Stimulated activated CD4-positive, alpha-beta T cell treated with anti-CD3 and anti-CD28 coated beads, Interleukin-4, amount 100 ng/mL, for 1 hour (primary cell): ENCODE measurements around the gene AHI1.
"Not testable (repeated sequence)": the region's sequence is repeated elsewhere in the genome, so short reads cannot be mapped to it uniquely, and the experiment has no call there.

Experiments used
- DNase-seq: peaks from one replicate; pipeline ENCODE4 v3.0.0-alpha.2; 2020

AHI1 gene

GRCh38 chr6:135505222-135505621 lies 7.7 kb upstream of the AHI1 start:
- DNase-seq, result no peak

GRCh38 chr6:135504734-135505133 lies 7.2 kb upstream of the AHI1 start:
- no peak for DNase-seq

- DNase-seq, result no peak
Observed at GRCh38 chr6:135503703-135504475, 6.3 kb upstream of the AHI1 start.

GRCh38 chr6:135499441-135500340 lies 2.2 kb upstream of the AHI1 start:
- DNase-seq, result no peak

GRCh38 chr6:135498185-135498841 lies 773 bp upstream of the AHI1 start:
- DNase-seq, result peak; percentile 52

- DNase-seq, result no peak
Observed at GRCh38 chr6:135496800-135497411, 634 bp downstream of the AHI1 start.

- DNase-seq, result no peak
Observed at GRCh38 chr6:135493218-135493961, 4.2 kb downstream of the AHI1 start.

- no peak for DNase-seq
Observed at GRCh38 chr6:135490381-135490780, 7.2 kb downstream of the AHI1 start.

GRCh38 chr6:135488023-135488422 lies 9.5 kb downstream of the AHI1 start:
- DNase-seq, result no peak

GRCh38 chr6:135483903-135484302 lies 13.6 kb downstream of the AHI1 start:
- DNase-seq, result not testable (repeated sequence)

- DNase-seq, result no peak
Observed at GRCh38 chr6:135481783-135482369, 15.7 kb downstream of the AHI1 start.

GRCh38 chr6:135479601-135480000 lies 17.9 kb downstream of the AHI1 start:
- DNase-seq, result no peak

GRCh38 chr6:135478626-135479025 lies 18.9 kb downstream of the AHI1 start:
- no peak for DNase-seq

- no peak for DNase-seq
Observed at GRCh38 chr6:135475292-135475886, 22.2 kb downstream of the AHI1 start.

- no peak for DNase-seq
Observed at GRCh38 chr6:135474362-135474761, 23.2 kb downstream of the AHI1 start.

- DNase-seq, result no peak
Observed at GRCh38 chr6:135465903-135466302, 31.6 kb downstream of the AHI1 start.

GRCh38 chr6:135465307-135465706 lies 32.2 kb downstream of the AHI1 start:
- no peak for DNase-seq

GRCh38 chr6:135464634-135465033 lies 32.9 kb downstream of the AHI1 start:
- no peak for DNase-seq

GRCh38 chr6:135461208-135461607 lies 36.3 kb downstream of the AHI1 start:
- no peak for DNase-seq

GRCh38 chr6:135458051-135458450 lies 39.5 kb downstream of the AHI1 start:
- DNase-seq, result no peak

GRCh38 chr6:135451617-135452190 lies 45.8 kb downstream of the AHI1 start:
- DNase-seq, result no peak
